H1 (cell line): ENCODE measurements around the gene AADAC. TPM values are rescaled to one million over a fixed set of nuclear protein-coding genes. Genes with fewer than 3 reads are reported as not detected.

Source experiments
- CTCF ChIA-PET: fragments of 300-600 bp; sonication (Branson Sonifier 250); formaldehyde crosslinking; loops from one replicate; lab custom pipeline; 2021; ENCODE audit not compliant: partially characterized antibody; lab: Charles Lee
- POLR2A ChIA-PET: fragments of 300-600 bp; sonication (Branson Sonifier 250); formaldehyde crosslinking; loops from one replicate; lab custom pipeline; 2021; ENCODE audit warnings: inconsistent platforms; ENCODE audit not compliant: partially characterized antibody; lab: Charles Lee
- DNase-seq, 2 experiments: peaks; one replicate each; pipeline versions ENCODE4 v3.0.0 to v3.0.0-alpha.2; 2010 to 2022; ENCODE audit warnings: low spot score in 2 of 2, low read depth in 1 of 2, mixed read lengths in 1 of 2
- FAIRE-seq: peaks from 2 replicates; lab custom pipeline; 2011; peaks lifted over from hg19 to GRCh38; lab: Jason Lieb, UNC
- H2AFZ ChIP-seq: 2 replicates; pipeline ENCODE4 v1.8.1; 2012; ENCODE audit warnings: low read length, inconsistent platforms
- H2AK5ac ChIP-seq: 2 replicates; pipeline ENCODE4 v1.6.1; 2013; ENCODE audit warnings: low read depth, low read length
- H2BK120ac ChIP-seq: replicated peaks from 2 replicates; pipeline ENCODE3; 2013; ENCODE audit warnings: low read depth, low read length, inconsistent platforms
- H2BK12ac ChIP-seq: 2 replicates; pipeline ENCODE4 v1.6.1; 2013; ENCODE audit warnings: low read depth, low read length
- H2BK15ac ChIP-seq: 2 replicates; pipeline ENCODE4 v1.6.1; 2013; ENCODE audit warnings: low read length
- H2BK20ac ChIP-seq: 2 replicates; pipeline ENCODE4 v1.6.1; 2013; ENCODE audit warnings: low read length
- H2BK5ac ChIP-seq: 2 replicates; pipeline ENCODE4 v1.6.1; 2013; ENCODE audit warnings: low read depth, low read length
- H3K14ac ChIP-seq: 2 replicates; pipeline ENCODE4 v1.6.1; 2013; ENCODE audit warnings: inconsistent platforms; ENCODE audit not compliant: insufficient read length
- H3K18ac ChIP-seq: 2 replicates; pipeline ENCODE4 v1.6.1; 2013; ENCODE audit warnings: low read length; ENCODE audit errors: extremely low read depth
- H3K23ac ChIP-seq: 2 replicates; pipeline ENCODE4 v1.6.1; 2013; ENCODE audit warnings: inconsistent platforms; ENCODE audit not compliant: insufficient read length
- H3K23me2 ChIP-seq: 2 replicates; pipeline ENCODE4 v1.6.1; 2013; ENCODE audit warnings: low read depth, low read length
- H3K27ac ChIP-seq: 2 replicates; pipeline ENCODE4 v1.6.1; 2011; ENCODE audit warnings: low read depth, low read length, inconsistent platforms
- H3K27me3 ChIP-seq, 4 experiments: replicated peaks in 1 of 4; 1 replicate in 1 of 4; 2 replicates in 3 of 4; pipeline versions ENCODE4 v1.6.1 to v1.8.1; 2011 to 2013; ENCODE audit warnings: low read length in 3 of 4, mild to moderate bottlenecking in 3 of 4, inconsistent platforms in 2 of 4, mixed read lengths in 2 of 4, moderate library complexity in 1 of 4; ENCODE audit not compliant: control insufficient read depth in 3 of 4, insufficient read depth in 3 of 4; ENCODE audit errors: extremely low read depth in 1 of 4
- H3K36me3 ChIP-seq, 4 experiments: 2 replicates each; pipeline versions ENCODE4 v1.6.1 to v1.8.1; 2011 to 2013; ENCODE audit warnings: mild to moderate bottlenecking in 4 of 4, low read length in 3 of 4, moderate library complexity in 2 of 4, control low read depth in 1 of 4, inconsistent platforms in 1 of 4; ENCODE audit not compliant: insufficient read depth in 4 of 4, control insufficient read depth in 2 of 4
- H3K4ac ChIP-seq: replicated peaks from 2 replicates; pipeline ENCODE3; 2013; ENCODE audit warnings: low read length, low read depth, mixed read lengths, inconsistent platforms; ENCODE audit not compliant: insufficient read length
- H3K4me1 ChIP-seq, 4 experiments: replicated peaks in 1 of 4; 1 replicate in 1 of 4; 2 replicates in 3 of 4; pipeline versions ENCODE4 v1.6.1 to v1.8.1; 2011 to 2013; ENCODE audit warnings: low read length in 3 of 4, inconsistent platforms in 2 of 4, mixed read lengths in 1 of 4; ENCODE audit not compliant: insufficient read depth in 4 of 4, control insufficient read depth in 3 of 4
- H3K4me2 ChIP-seq, 2 experiments: 2 replicates each; pipeline versions ENCODE4 v1.6.1 to v1.8.1; 2011 to 2013; ENCODE audit warnings: low read depth in 2 of 2, low read length in 2 of 2, control low read depth in 1 of 2, inconsistent platforms in 1 of 2, mild to moderate bottlenecking in 1 of 2; ENCODE audit not compliant: insufficient read depth in 1 of 2
- H3K4me3 ChIP-seq, 4 experiments: fragments of 200-600, 300-600 bp in 1 of 4; sonication (generic), shearing (Covaris generic), sonication (Bioruptor Twin) in 1 of 4; 2 replicates each; pipeline versions ENCODE4 v1.5.1 to v1.8.1; 2011 to 2016; ENCODE audit warnings: low read length in 4 of 4, low read depth in 3 of 4, control low read depth in 2 of 4, inconsistent platforms in 2 of 4, mild to moderate bottlenecking in 2 of 4, mixed read lengths in 1 of 4, moderate library complexity in 1 of 4; ENCODE audit not compliant: insufficient read depth in 2 of 4; ENCODE audit errors: extremely low read depth in 1 of 4
- H3K56ac ChIP-seq: replicated peaks from 2 replicates; pipeline ENCODE3; 2013; ENCODE audit warnings: low read depth, mild to moderate bottlenecking, mixed read lengths, low read length, inconsistent platforms; ENCODE audit not compliant: insufficient read length
- H3K79me1 ChIP-seq: 2 replicates; pipeline ENCODE4 v1.6.1; 2013; ENCODE audit warnings: low read depth, low read length, control low read depth
- H3K79me2 ChIP-seq, 2 experiments: 2 replicates each; pipeline versions ENCODE4 v1.6.1 to v1.8.1; 2012 to 2013; ENCODE audit warnings: low read length in 2 of 2, mild to moderate bottlenecking in 2 of 2, inconsistent platforms in 1 of 2; ENCODE audit not compliant: insufficient read depth in 2 of 2, control insufficient read depth in 1 of 2
- H3K9ac ChIP-seq, 4 experiments: replicated peaks in 1 of 4; 1 replicate in 1 of 4; 2 replicates in 3 of 4; pipeline versions ENCODE4 v1.6.1 to v1.8.1; 2011 to 2013; ENCODE audit warnings: low read depth in 3 of 4, low read length in 3 of 4, control low read depth in 2 of 4, mild to moderate bottlenecking in 2 of 4, moderate library complexity in 2 of 4, inconsistent platforms in 1 of 4; ENCODE audit errors: extremely low read depth in 1 of 4
- H3K9me3 ChIP-seq, 2 experiments: 2 replicates each; pipeline versions ENCODE4 v1.6.1 to v1.8.1; 2012 to 2013; ENCODE audit warnings: mild to moderate bottlenecking in 2 of 2, moderate library complexity in 2 of 2, control low read depth in 1 of 2, inconsistent platforms in 1 of 2, low read depth in 1 of 2, low read length in 1 of 2, mixed read lengths in 1 of 2; ENCODE audit not compliant: insufficient read depth in 2 of 2
- H4K20me1 ChIP-seq, 2 experiments: replicated peaks in 1 of 2; 2 replicates each; pipeline versions ENCODE3 to v1.8.1; 2011 to 2013; ENCODE audit warnings: inconsistent platforms in 2 of 2, low read length in 2 of 2, mild to moderate bottlenecking in 1 of 2; ENCODE audit not compliant: insufficient read depth in 2 of 2, control insufficient read depth in 1 of 2
- H4K5ac ChIP-seq: 2 replicates; pipeline ENCODE4 v1.6.1; 2013; ENCODE audit warnings: low read length, low read depth, mixed read lengths, inconsistent platforms; ENCODE audit not compliant: insufficient read length
- H4K8ac ChIP-seq: 2 replicates; pipeline ENCODE4 v1.8.0; 2013; ENCODE audit warnings: mild to moderate bottlenecking, moderate library complexity, low read length, inconsistent platforms; ENCODE audit not compliant: insufficient read depth; ENCODE audit errors: extremely low read depth
- H4K91ac ChIP-seq: replicated peaks from 2 replicates; pipeline ENCODE3; 2013; ENCODE audit warnings: low read length, mixed read lengths, inconsistent platforms; ENCODE audit not compliant: insufficient read length
- WGBS, 2 experiments: shearing (Covaris generic) in 1 of 2; methylation state at CpG; one replicate each; pipeline versions ENCODE4 v1.1.6 to v1.1.7; 2013 to 2015; ENCODE audit warnings: low lambda C conversion rate in 2 of 2, mixed read lengths in 2 of 2, inconsistent platforms in 1 of 2, low coverage in 1 of 2, missing lambda C conversion rate in 1 of 2; ENCODE audit not compliant: insufficient replicate concordance in 2 of 2, insufficient coverage in 1 of 2, insufficient read length in 1 of 2; ENCODE audit errors: extremely low coverage in 1 of 2, missing lambda C conversion rate in 1 of 2; 5-methylcytosine and 5-hydroxymethylcytosine counted together
- polyA plus RNA-seq, 7 experiments: library from polyadenylated mRNA; depleted of rRNA in 3 of 7; stranded (reverse) in 5 of 7; unstranded in 2 of 7; fragments of >200 nt in 5 of 7; fragments of 200-250 nt in 2 of 7; gene quantifications; 1 replicate in 5 of 7; 2 replicates in 1 of 7; 4 replicates in 1 of 7; pipeline versions ENCODE4 v1.2.1 to v1.2.3, GENCODE V29; 2011 to 2013; ENCODE audit warnings: missing spikeins in 2 of 7, mixed read lengths in 2 of 7
- total RNA-seq: library from RNA; stranded (reverse); fragmentation: NEBNext Ultra II Directional; extraction: Animal tissue kit (Norgen Biotek cat#: 25700); gene quantifications from 2 replicates; pipeline ENCODE4 v1.2.1, GENCODE V29; 2021
- TF ChIP-seq, protein P1 (sequence below): fragments of 300-600 bp; sonication (generic); IDR thresholded peaks from 2 replicates; pipeline ENCODE4 v1.7.1; 2012; ENCODE audit warnings: low read length, moderate library complexity, mild to moderate bottlenecking, inconsistent platforms; ENCODE audit not compliant: insufficient replicate concordance

Gene AADAC
- total and polyA plus RNA-seq, 2 of the 8 experiments (the other 6 are each of a cell fraction or from before 2014, with no cell fraction given), result not detected

DNA sequence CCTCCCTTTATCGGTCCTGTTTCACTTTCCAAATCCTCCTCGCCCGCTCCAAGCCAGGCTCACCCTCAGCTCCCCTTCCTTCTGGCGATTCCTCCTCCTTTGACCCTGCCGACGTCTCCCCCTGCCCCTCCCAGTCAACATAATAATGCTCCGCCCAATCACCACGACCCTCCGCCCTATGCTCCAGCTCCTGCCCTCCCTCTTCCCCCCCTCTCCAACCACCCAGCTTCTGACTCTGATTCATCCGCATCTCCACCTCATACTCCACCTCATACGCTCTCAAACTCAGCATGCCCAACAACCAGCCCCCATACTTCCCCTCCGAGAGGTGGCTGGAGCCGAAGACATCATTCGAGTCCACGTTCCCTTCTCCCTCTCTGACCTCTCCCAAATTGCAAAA is 7.1 kb upstream of the AADAC start:
- Histone ChIP-seq H3K4me3 (no peak overlapping the region), H3K9me3 (peaks cover 3 to 8% of the 10 kb centered on the region in 2 experiments; a peak in 2 of 4 replicates), H3K18ac (no peak overlapping the region), H2BK15ac (no peak overlapping the region), H2BK20ac (no peak overlapping the region), H3K4ac (no peak overlapping the region), H3K79me1 (no peaks in the 10 kb centered on the region), H3K4me1 (no peaks in the 10 kb centered on the region), H2BK5ac (no peak overlapping the region), H2BK120ac (no peak overlapping the region), H3K36me3 (no peaks in the 10 kb centered on the region), H4K5ac (no peak overlapping the region), H2AFZ (no peak overlapping the region), H3K27ac (no peak overlapping the region), H3K23ac (no peak overlapping the region), H4K91ac (no peak overlapping the region), H4K8ac (no peak overlapping the region), H4K20me1 (no peaks in the 10 kb centered on the region), H3K4me2 (no peak overlapping the region), H3K9ac (no peak overlapping the region), H3K56ac (no peak overlapping the region), H3K79me2 (no peaks in the 10 kb centered on the region), H3K23me2 (no peaks in the 10 kb centered on the region), H3K27me3 (no peaks in the 10 kb centered on the region), H2BK12ac (no peak overlapping the region), H2AK5ac (no peak overlapping the region), H3K14ac (no peak overlapping the region)
- ChIA-PET POLR2A (no interaction called here), CTCF (no interaction called here)
- no peak for DNase-seq
- WGBS, 2 experiments, result 85 to 100% methylated on average over 2 to 15 of the region's 15 CpGs
- no peak for FAIRE-seq
- TF ChIP-seq, protein P1, sequence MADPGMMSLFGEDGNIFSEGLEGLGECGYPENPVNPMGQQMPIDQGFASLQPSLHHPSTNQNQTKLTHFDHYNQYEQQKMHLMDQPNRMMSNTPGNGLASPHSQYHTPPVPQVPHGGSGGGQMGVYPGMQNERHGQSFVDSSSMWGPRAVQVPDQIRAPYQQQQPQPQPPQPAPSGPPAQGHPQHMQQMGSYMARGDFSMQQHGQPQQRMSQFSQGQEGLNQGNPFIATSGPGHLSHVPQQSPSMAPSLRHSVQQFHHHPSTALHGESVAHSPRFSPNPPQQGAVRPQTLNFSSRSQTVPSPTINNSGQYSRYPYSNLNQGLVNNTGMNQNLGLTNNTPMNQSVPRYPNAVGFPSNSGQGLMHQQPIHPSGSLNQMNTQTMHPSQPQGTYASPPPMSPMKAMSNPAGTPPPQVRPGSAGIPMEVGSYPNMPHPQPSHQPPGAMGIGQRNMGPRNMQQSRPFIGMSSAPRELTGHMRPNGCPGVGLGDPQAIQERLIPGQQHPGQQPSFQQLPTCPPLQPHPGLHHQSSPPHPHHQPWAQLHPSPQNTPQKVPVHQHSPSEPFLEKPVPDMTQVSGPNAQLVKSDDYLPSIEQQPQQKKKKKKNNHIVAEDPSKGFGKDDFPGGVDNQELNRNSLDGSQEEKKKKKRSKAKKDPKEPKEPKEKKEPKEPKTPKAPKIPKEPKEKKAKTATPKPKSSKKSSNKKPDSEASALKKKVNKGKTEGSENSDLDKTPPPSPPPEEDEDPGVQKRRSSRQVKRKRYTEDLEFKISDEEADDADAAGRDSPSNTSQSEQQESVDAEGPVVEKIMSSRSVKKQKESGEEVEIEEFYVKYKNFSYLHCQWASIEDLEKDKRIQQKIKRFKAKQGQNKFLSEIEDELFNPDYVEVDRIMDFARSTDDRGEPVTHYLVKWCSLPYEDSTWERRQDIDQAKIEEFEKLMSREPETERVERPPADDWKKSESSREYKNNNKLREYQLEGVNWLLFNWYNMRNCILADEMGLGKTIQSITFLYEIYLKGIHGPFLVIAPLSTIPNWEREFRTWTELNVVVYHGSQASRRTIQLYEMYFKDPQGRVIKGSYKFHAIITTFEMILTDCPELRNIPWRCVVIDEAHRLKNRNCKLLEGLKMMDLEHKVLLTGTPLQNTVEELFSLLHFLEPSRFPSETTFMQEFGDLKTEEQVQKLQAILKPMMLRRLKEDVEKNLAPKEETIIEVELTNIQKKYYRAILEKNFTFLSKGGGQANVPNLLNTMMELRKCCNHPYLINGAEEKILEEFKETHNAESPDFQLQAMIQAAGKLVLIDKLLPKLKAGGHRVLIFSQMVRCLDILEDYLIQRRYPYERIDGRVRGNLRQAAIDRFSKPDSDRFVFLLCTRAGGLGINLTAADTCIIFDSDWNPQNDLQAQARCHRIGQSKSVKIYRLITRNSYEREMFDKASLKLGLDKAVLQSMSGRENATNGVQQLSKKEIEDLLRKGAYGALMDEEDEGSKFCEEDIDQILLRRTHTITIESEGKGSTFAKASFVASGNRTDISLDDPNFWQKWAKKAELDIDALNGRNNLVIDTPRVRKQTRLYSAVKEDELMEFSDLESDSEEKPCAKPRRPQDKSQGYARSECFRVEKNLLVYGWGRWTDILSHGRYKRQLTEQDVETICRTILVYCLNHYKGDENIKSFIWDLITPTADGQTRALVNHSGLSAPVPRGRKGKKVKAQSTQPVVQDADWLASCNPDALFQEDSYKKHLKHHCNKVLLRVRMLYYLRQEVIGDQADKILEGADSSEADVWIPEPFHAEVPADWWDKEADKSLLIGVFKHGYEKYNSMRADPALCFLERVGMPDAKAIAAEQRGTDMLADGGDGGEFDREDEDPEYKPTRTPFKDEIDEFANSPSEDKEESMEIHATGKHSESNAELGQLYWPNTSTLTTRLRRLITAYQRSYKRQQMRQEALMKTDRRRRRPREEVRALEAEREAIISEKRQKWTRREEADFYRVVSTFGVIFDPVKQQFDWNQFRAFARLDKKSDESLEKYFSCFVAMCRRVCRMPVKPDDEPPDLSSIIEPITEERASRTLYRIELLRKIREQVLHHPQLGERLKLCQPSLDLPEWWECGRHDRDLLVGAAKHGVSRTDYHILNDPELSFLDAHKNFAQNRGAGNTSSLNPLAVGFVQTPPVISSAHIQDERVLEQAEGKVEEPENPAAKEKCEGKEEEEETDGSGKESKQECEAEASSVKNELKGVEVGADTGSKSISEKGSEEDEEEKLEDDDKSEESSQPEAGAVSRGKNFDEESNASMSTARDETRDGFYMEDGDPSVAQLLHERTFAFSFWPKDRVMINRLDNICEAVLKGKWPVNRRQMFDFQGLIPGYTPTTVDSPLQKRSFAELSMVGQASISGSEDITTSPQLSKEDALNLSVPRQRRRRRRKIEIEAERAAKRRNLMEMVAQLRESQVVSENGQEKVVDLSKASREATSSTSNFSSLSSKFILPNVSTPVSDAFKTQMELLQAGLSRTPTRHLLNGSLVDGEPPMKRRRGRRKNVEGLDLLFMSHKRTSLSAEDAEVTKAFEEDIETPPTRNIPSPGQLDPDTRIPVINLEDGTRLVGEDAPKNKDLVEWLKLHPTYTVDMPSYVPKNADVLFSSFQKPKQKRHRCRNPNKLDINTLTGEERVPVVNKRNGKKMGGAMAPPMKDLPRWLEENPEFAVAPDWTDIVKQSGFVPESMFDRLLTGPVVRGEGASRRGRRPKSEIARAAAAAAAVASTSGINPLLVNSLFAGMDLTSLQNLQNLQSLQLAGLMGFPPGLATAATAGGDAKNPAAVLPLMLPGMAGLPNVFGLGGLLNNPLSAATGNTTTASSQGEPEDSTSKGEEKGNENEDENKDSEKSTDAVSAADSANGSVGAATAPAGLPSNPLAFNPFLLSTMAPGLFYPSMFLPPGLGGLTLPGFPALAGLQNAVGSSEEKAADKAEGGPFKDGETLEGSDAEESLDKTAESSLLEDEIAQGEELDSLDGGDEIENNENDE, result no peak
